NCI-H446 (cell line): ENCODE results near the gene GATA6.

Experiments used
- DNase-seq, 2 experiments: peaks; one replicate each; lab custom pipeline; 2025; lab: John Stamatoyannopoulos, UW

The GATA6 gene

DNA sequence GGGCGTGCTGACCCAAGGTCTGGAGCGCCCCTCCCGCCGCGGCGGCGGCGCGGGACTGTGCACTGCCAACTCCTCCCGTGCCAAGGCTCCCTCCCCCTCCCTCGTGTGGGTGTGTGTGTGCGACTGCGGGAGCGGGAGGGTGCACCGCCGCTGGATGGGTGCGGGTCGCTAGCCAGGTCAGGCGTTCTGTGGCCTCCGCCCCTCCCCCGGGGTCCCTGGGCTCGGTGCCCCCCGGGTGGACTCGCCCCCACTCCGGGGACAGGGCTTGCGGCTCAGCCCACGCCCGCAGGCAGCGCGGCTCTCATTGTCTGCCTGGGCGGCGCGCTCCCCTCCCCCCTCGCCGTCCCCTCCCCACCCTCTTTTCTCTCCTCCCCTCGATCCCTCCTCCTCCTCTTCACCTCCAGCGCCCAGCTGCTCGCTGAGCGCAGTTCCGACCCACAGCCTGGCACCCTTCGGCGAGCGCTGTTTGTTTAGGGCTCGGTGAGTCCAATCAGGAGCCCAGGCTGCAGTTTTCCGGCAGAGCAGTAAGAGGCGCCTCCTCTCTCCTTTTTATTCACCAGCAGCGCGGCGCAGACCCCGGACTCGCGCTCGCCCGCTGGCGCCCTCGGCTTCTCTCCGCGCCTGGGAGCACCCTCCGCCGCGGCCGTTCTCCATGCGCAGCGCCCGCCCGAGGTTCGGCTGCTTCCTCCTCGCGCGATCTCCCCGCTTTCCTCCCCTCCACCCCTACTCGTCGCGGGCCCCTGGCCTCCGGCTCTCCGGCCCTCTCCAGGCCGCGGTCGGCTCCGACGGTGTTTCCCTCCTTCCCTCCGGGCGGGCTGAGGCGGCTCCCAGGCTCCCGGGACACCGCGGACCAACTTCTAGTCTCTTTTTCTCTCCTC, at the start of gene GATA6:
GATA6 (plus strand) TSS at position 579 of the 878 bp plus-strand sequence. CDS start 1,556 bp downstream, outside the sequence.
- DNase-seq, result no peak

DNA sequence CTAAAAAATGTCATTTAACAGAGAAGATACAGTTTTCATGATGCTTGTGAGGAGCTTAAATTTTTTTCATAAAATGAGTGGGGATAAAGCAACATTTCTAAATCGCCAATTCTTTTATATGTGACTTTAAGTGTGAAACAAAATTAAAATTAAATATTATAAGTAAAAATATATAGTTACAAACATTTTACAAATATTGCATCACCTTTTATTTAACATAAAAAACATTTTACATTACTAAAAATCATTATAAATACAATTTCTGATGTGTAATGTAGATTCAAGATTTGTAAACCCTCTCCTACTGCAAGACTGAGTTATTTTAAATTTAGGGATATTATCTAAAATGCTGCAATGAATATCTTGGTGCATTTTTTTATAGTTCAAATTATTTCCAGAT, 44.4 kb upstream of the GATA6 start:
- no peak for DNase-seq

GRCh38 chr18:22128954-22129353, 40.4 kb upstream of the GATA6 start:
- no peak for DNase-seq

DNA sequence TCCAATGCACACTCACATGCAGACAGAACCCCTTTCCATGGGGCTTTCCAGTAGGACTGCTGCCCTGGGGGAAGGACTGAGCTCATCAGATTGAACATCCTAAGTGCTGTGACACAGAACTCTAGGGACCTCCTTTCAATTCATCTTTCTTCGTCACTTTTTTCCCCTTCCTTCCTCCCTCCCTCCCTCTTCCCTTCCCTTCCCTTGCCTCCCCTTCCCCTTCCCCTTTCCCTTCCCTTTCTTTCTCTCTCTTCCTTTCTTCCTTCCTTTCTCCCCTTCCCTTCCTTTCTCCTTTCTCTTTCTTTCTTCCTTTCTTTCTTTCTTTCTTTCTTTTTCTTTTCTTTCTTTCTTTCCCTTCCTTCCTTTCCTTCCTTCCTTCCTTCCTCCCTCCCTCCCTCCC, 39.6 kb upstream of the GATA6 start:
- DNase-seq, result no peak

DNA sequence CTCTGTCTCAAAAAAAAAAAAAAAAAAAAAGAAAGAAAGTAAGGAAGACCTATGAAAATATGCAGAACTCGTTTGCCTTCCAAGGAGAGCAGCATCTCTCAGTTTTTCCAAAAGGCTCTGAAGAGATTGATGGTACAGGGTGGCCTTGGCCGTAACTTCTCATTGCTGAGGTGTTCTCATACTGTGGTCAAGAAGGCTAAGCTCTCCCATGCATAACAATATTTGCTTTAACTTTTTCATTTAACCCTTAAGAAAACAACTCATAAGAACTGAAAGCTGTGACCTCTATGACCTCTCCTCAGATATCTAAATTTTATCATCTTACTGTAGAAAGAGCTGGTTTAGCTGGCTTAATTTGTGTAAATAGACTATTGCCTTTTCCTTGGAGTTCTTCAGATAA, 37.1 kb upstream of the GATA6 start:
- DNase-seq, result no peak

DNA sequence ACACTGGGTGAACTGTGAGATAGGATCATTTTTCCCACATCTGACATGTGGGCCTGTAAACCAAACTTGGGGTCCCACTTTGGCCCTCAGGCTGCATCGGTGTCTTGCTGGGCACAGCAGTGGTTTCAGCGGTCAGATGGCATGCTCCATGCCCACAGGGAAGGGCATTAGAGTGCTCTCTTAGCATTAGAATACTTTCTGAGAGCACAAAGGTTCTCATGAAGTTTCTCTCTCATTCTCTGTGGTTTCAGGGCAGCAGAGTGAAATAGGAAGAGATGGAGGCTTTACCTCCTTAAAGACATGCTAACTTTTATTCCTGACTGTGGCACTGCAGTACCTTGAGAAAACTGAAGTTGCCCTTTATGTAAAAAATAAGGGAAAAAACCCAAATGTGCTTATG, 36.6 kb upstream of the GATA6 start:
- DNase-seq, result no peak

DNA sequence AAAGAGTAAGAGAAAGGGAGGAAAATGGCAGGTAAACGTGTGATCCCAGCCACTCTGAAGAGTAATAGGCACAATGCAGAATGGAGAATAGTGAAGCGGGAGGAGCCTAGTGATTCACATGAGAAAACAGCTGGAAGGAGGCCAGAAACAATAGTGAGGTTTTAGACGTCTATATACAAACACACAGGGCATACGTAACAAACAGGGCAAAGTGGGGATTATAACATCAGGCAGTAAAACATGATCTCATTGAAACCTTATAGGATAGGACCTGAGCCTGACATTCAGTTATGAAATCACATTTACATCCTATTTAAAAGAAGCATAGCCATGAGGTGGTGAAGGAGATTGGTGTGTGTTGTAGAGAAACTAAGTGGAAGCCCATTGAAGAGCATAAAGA, 33.0 kb upstream of the GATA6 start:
- no peak for DNase-seq

DNA sequence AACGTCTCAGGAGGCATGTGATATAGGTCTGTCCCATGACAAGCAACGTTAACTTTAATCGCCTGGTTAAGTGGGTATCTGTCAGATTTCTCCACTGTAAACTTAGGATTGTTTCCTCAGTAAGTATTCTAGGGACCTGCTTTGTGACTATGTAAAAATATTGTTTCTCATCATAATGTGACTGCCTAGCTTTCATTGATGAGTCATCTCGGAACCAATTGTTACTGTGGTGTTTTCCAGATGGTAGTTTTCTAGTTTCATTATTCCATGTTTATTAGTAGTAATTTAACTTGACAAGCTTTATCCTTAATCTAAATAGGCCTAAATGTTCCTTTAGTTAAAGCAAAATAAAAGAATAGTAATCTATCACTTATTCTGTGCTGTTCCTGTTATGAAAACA, 28.2 kb upstream of the GATA6 start:
- DNase-seq, result no peak

GRCh38 chr18:22143347-22144340, 25.7 kb upstream of the GATA6 start:
- DNase-seq, result no peak

GRCh38 chr18:22145160-22145559, 24.2 kb upstream of the GATA6 start:
- DNase-seq, result no peak

- no peak for DNase-seq
Measured at GRCh38 chr18:22149710-22150109, 19.7 kb upstream of the GATA6 start.

DNA sequence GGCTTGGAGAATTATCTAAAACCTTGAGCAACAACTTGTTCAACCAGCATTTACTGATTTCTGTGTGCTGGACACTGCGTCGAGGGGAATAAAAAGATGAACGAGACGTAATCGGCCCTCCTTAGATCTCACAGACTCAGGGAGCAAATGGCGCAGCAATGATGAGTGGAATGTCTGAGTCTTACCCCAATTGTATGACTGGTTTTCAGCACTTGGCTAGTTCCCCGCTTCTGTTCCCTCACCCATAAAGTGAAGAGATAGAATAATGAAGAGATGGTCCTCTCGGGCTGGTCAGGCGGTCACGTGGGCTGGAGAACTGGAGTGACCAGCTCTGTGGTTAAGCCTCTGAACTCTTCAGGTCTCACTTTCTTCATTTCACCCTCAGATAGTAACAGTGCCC, 17.3 kb upstream of the GATA6 start:
- no peak for DNase-seq

- no peak for DNase-seq
Measured at GRCh38 chr18:22153428-22153827, 16.0 kb upstream of the GATA6 start.

DNA sequence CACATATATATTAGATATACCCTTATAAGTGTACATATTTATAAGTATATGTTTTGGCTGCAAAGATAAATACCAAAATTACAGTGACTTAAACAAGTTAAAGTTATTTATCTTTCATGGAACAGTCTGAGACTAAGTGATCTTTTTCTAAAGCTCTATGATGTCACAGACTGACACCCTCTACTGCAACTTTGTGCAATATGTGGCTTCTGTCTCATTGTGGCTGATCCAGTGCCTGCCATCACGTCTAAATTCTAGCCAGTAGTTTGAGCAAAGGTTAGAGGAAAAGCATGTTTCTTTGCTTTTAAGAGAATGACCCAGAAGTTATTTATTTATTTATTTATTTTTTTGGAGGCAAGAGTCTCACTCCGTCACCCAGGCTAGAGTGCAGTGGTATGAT, 13.8 kb upstream of the GATA6 start:
- no peak for DNase-seq

GRCh38 chr18:22159014-22159413, 10.4 kb upstream of the GATA6 start:
- DNase-seq, result no peak

DNA sequence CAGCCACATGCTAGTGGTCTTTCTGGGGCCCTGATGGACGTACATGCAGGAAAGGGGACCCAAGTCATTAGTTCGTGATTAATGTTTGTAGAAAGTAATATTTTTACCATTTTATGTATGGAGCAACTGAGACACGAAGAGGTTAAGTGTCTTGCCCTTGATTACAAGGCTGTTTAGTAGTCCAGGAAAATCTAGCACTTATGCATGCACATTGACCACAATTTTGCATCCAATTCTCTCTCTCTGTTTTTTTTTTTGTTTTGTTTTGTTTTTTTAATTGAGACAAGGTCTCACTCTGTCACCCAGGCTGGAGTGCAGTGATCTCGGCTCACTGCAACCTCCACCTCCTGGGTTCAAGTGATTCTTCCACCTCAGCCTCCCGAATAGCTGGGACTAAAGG, 8.3 kb upstream of the GATA6 start:
- no peak for DNase-seq

- no peak for DNase-seq
Measured at GRCh38 chr18:22163416-22164161, 5.8 kb upstream of the GATA6 start.

DNA sequence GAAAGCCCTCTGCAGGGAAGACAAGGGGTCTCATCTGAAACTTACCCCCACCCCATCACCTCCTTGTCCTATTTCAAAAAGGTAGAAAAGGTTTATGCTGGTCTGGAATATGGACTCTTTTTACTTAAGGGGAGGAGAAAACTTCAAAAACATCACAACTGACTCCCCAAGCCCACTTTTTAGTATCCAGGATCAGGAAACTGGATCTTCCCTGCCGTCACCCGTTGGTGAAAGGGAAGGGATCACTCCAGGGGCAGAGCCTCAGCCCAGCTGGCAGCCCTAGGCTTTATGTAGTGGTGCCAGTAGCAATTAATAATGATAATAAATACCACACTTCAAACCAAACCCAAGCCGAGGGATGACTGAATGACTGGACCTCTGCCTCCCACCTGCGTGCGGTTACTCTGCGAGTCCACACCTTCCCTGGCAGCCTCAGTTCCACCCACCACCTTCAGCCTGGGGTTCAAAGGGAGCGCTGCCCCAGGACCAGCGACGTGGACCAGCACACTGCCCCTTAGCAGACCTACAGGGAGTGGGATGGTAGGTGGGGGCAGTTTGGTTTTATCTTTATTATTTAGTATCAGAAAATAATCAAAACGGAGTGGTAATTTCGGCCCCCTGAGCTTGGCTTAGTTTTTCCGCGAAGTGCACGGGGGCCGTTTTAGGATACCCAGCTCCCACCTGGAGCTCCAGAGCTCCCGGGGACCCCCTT, 4.9 kb upstream of the GATA6 start:
- no peak for DNase-seq

DNA sequence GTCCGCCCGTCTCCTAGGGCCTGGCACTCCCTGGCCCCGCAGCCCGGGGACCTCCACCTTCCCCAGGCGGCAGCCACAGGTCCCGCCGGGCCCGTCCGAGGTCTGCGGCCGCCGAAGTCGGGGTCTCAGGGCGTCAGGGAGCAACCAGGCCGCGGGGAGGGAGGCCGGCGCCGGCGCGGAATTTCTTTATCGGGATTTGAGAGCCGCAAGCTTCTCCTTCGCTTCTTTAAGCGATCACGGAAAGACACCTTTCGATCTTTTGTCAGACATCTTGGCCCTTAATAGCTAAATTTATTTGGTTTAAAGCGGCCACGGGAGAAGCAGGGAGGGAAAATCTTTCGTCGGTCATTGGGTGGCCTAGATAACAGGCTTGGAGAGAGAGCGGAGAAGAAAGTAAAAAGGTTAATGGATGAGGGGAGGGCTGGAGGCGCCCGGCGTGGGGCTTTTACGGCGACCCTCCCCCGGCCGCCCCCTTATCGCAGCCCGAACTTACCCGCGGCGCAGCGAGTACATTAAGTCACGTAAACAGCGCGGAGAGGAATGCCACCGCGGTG, 4.3 kb upstream of the GATA6 start:
- DNase-seq, result no peak

GRCh38 chr18:22165603-22166068, 3.8 kb upstream of the GATA6 start:
- DNase-seq, result no peak
